GM12865 (cell line): Measurements from ENCODE around the gene EHBP1.

Source experiments
- DNase-seq: peaks from one replicate; pipeline ENCODE4 v3.0.0; 2010; ENCODE audit warnings: low read depth
- H3K4me3 ChIP-seq: 2 replicates; pipeline ENCODE4 v1.5.1; 2011; ENCODE audit warnings: mild to moderate bottlenecking, low read depth, low read length, control low read depth
- TF ChIP-seq, protein P1 (sequence below): IDR thresholded peaks from 2 replicates; pipeline ENCODE4 v1.5.1; 2011; ENCODE audit warnings: low read length, control low read depth, low read depth, inconsistent platforms; ENCODE audit not compliant: insufficient read depth; ENCODE audit errors: missing control alignments

EHBP1 gene

DNA sequence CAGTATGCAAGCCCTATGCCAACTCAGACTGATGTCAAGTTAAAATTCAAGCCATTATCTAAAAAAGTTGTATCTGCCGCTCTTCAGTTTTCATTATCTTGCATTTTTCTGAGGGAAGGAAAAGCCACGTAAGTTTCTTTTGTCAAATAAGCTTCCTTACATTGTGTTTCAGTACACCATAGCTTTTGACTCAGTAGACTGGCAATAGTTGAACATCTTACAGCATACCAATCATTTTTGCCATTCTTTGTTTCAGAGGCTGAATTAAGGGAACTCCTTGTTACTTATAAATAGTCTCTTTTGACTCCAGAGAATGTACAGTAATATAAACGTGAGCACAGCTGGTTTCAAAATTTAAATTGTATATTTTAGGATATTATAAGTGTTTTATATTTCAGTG, 120.6 kb downstream of the EHBP1 start:
- DNase-seq, result no peak
- TF ChIP-seq, protein P1, sequence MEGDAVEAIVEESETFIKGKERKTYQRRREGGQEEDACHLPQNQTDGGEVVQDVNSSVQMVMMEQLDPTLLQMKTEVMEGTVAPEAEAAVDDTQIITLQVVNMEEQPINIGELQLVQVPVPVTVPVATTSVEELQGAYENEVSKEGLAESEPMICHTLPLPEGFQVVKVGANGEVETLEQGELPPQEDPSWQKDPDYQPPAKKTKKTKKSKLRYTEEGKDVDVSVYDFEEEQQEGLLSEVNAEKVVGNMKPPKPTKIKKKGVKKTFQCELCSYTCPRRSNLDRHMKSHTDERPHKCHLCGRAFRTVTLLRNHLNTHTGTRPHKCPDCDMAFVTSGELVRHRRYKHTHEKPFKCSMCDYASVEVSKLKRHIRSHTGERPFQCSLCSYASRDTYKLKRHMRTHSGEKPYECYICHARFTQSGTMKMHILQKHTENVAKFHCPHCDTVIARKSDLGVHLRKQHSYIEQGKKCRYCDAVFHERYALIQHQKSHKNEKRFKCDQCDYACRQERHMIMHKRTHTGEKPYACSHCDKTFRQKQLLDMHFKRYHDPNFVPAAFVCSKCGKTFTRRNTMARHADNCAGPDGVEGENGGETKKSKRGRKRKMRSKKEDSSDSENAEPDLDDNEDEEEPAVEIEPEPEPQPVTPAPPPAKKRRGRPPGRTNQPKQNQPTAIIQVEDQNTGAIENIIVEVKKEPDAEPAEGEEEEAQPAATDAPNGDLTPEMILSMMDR, result no peak
- no peak overlapping the region for H3K4me3 ChIP-seq

DNA sequence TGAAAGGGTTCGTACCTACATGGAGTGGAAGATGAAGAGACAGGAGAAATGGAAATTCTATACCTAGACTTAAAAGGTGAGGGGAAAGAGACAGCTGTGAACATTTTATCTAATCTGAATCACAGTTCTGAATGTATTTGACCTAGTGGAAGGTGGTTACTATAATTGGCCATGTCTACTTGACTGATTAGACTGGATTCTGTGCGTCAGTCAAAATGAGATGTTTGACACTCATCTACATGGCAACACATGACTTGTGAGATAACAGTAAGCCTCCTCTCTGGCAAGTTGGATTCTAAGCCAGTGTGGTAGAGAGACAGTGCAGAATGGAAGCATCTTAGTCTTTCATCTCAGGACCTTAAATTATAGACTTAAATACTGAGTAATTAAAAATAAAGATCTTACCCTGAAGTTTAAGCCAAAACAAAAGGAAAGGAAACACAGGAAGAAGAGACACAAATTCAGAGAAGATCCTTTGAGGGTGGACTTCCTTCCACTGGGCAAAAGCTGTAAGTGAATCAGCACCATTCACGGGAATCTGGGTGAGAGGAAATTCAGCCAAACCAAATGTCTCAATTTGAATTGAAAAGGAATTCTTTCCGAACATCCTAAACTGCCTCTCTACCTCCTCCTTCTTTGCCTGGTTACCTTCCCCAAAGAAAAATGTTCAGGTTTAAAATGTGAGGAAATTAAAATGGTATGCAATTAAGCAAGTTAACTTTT, 121.6 kb downstream of the EHBP1 start:
- H3K4me3 ChIP-seq, result no peak overlapping the region
- TF ChIP-seq, protein P1, result no peak
- DNase-seq, result no peak

DNA sequence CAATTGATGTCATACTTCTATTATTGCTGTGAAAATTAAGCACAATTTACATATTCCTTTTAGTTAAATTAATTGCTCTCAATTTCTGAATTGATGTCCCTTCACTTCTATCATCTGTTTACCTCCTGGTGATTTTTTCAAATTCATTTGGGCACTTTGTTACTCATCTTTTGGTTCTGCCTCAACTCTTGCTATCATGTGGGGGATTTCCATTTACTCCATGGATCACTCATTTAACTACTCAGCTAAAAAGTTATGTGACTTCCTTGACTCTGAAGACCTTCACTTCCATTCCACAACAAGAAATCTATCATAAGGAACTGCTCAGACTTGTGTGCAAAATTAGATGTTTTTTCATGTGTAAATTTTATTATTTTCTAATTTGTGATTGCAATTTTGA, 126.2 kb downstream of the EHBP1 start:
- peak; percentile 34 for DNase-seq
- no peak overlapping the region for H3K4me3 ChIP-seq
- TF ChIP-seq, protein P1, result no peak

DNA sequence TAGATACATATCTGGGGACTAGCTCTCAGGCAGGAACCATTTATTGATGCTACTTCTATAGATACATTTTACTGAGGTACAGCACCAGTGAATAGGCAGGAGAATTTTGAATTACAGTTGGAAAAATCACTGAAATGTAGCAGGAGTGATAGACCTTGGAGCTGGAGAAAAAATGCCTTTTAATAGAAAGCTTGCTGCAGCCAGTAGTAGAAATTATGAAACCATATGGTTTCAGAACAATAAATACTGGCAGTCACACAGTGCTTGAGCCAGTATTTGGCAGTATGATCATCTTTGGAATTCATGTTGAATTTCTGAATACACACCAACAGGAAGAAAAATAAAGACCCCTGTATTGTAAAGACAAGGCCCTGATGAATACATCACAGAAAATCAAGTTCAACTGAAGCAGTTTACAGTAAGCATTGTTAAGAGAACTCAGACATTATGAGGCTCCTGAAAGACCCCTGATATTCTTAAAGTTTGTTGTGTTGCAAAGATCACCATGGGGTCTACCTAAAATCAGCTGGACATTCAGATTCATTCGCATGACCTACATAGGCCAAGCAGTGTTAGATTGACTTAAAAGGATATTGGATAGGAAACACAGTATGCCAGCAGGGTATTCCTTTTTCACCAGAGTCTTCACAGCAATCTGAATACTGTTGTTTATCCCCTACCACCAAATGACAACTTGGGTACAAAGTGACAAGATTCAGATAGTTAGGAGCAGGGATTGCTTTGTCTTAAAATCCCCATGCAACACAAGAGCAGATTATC, 139.0 kb downstream of the EHBP1 start:
- no peak for DNase-seq
- TF ChIP-seq, protein P1, result no peak
- no peak overlapping the region for H3K4me3 ChIP-seq

DNA sequence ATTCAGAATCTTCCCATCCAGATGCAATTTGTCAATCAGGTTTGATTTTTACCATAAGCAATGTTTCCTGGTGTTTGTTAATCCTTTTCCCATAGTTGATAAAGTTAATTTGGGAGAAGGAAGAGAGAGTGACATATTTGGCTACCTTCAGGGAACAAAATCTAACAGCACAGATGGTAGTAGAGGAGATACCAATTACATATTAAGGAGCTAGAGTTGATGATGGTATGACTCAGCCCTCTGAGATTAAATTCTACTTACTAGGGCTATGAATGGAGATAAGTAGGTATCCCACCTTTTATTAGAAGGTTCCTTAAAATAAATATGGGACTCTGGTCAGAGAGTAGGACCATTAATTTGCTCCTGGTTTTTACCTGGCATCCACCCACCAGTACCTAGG, 139.7 kb downstream of the EHBP1 start:
- TF ChIP-seq, protein P1, result no peak
- DNase-seq, result no peak
- no peak overlapping the region for H3K4me3 ChIP-seq

DNA sequence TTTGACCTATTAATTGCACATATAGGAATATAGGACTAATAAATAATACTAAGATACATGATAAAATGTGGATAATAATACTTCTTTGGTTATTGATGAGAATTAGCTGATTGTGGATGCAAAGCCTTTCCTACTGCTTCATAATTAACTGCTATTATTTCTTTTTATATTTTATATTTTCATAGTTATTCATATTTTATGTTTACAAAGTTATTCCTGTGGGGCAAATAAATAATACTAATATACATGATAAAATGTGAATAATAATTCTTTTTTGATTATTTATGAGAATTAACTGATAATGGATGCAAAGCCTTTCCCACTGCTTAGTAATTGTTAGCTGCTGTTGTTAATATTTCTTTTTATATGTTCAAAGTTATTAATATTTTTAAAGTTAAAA, 146.7 kb downstream of the EHBP1 start:
- DNase-seq, result no peak
- H3K4me3 ChIP-seq, result no peak overlapping the region
- TF ChIP-seq, protein P1, result no peak
